Suprapubic skin (tissue), 4 donors: ENCODE measurements around the gene KCNG1. TPM values are rescaled to one million over a fixed set of nuclear protein-coding genes. Genes with fewer than 3 reads are reported as not detected.

ENCODE experiments used
- DNase-seq, 2 donors: peaks; one replicate each; pipeline ENCODE4 v3.0.0-alpha.2; 2019; ENCODE audit warnings: low spot score in 2 of 2
- H3K27ac ChIP-seq: fragments of 200-600 bp; sonication (generic); one replicate; pipeline ENCODE4 v1.5.1; 2019
- H3K27me3 ChIP-seq: fragments of 200-600 bp; sonication (generic); one replicate; pipeline ENCODE4 v1.5.1; 2019
- H3K36me3 ChIP-seq: fragments of 200-600 bp; sonication (generic); one replicate; pipeline ENCODE4 v1.5.1; 2019
- H3K4me1 ChIP-seq: fragments of 200-600 bp; sonication (generic); one replicate; pipeline ENCODE4 v1.5.1; 2019
- H3K4me3 ChIP-seq: fragments of 200-600 bp; sonication (generic); one replicate; pipeline ENCODE4 v1.5.1; 2019; ENCODE audit warnings: mild to moderate bottlenecking
- H3K9me3 ChIP-seq: fragments of 200-600 bp; sonication (generic); one replicate; pipeline ENCODE4 v1.5.1; 2019
- EP300 ChIP-seq: sonication (generic); formaldehyde crosslinking; IDR thresholded peaks from one replicate; pipeline ENCODE4 v1.6.1; 2017; ENCODE audit warnings: antibody characterized with exemption
- POLR2A ChIP-seq, 2 donors: fragments of 450-650 bp; IDR thresholded peaks; one replicate each; pipeline ENCODE4 v1.6.1; 2017; ENCODE audit warnings: antibody characterized with exemption in 2 of 2, mild to moderate bottlenecking in 2 of 2, moderate library complexity in 2 of 2
- POLR2AphosphoS5 ChIP-seq, 3 donors: sonication (generic); formaldehyde crosslinking; IDR thresholded peaks; one replicate each; pipeline ENCODE4 v1.6.1; 2017; ENCODE audit warnings: antibody characterized with exemption in 3 of 3
- WGBS: methylation state at CpG from one replicate; pipeline ENCODE4 v1.1.5; 2018; 5-methylcytosine and 5-hydroxymethylcytosine counted together
- total RNA-seq, 4 donors: library from RNA; depleted of rRNA; stranded (reverse); fragments of >200 nt; gene quantifications; one replicate each; pipeline ENCODE4 v1.1.0, GENCODE V29; 2016
- TF ChIP-seq, protein P1 (sequence below), 2 donors: fragments of 200-600 bp in 1 of 2; fragments of 450-650 bp in 1 of 2; sonication (generic) in 1 of 2; IDR thresholded peaks; one replicate each; pipeline ENCODE4 v1.5.1; 2016 to 2019; ENCODE audit warnings: antibody characterized with exemption in 2 of 2, mild to moderate bottlenecking in 1 of 2, moderate library complexity in 1 of 2

KCNG1 gene
- total RNA-seq, 4 donors from 2014 or later = 0.26 to 1.2 (median 1.0) TPM

DNA sequence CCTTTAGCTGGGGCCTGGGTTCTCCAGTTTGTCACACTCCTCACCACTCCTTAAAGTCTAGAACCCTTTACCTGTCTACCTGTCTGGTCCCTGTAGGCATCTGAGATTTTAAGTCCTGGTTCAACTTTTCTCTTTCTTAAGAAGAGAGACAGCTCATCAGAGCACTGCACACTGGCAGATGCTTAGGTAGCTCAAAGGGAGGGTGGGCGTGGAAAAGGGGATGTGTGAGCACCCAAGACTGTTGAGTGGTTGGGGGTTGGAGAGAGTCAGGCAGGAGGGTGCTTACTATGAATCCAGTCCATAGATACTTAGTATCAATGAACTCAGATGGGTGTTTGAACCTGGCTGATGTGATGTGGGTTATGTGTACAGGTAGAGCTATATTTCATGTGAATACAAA lies 6.6 kb upstream of the KCNG1 start:
- no peaks in the 10 kb centered on the region for H3K36me3 ChIP-seq
- no peak overlapping the region for H3K27ac ChIP-seq
- no peaks in the 10 kb centered on the region for H3K9me3 ChIP-seq
- no peak for TF ChIP-seq EP300
- no peak for TF ChIP-seq POLR2AphosphoS5 (IDR thresholded peaks at IDR 0.05)
- H3K27me3 ChIP-seq = peaks cover 73% of the 10 kb centered on the region
- no peak overlapping the region for H3K4me3 ChIP-seq
- H3K4me1 ChIP-seq = no peaks in the 10 kb centered on the region
- 82% methylated on average over 1 of the region's 1 CpG for WGBS
- DNase-seq = no peak

DNA sequence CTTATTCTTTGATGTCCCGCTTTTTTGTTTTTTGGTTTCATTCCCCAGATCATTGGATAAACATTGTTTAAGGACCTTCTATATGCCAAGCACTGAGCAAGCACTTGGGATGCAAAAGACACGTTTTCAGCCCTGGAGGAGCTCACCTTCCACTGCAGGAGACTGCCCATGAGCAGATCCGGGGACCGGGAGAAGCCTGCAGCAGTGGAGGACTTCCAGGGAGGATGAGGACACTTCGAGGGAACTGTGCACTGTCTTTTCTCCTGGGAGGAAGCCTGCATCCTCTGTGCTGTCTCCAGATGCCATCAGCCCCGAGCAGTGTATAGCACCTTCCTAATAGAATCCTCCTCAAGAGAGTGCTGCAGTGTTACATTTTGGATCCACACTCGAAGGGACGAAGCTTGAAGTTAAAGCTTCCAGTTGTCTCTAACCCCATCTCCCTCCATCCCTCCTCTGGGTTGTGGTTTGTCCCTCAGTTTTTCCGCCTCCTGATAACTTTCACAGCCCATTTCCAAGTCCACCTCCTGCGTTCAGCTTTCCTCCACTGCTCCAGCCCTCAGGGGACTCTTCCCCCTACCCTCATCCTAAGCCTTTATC lies 5.8 kb upstream of the KCNG1 start:
- Histone ChIP-seq H3K4me3 (no peak overlapping the region), H3K36me3 (no peaks in the 10 kb centered on the region), H3K27ac (no peak overlapping the region), H3K27me3 (peaks cover 81% of the 10 kb centered on the region), H3K4me1 (peaks cover 3% of the 10 kb centered on the region), H3K9me3 (no peaks in the 10 kb centered on the region)
- TF ChIP-seq, protein P1, sequence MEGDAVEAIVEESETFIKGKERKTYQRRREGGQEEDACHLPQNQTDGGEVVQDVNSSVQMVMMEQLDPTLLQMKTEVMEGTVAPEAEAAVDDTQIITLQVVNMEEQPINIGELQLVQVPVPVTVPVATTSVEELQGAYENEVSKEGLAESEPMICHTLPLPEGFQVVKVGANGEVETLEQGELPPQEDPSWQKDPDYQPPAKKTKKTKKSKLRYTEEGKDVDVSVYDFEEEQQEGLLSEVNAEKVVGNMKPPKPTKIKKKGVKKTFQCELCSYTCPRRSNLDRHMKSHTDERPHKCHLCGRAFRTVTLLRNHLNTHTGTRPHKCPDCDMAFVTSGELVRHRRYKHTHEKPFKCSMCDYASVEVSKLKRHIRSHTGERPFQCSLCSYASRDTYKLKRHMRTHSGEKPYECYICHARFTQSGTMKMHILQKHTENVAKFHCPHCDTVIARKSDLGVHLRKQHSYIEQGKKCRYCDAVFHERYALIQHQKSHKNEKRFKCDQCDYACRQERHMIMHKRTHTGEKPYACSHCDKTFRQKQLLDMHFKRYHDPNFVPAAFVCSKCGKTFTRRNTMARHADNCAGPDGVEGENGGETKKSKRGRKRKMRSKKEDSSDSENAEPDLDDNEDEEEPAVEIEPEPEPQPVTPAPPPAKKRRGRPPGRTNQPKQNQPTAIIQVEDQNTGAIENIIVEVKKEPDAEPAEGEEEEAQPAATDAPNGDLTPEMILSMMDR (IDR thresholded peaks at IDR 0.05) = no peak
- no peak for TF ChIP-seq EP300
- TF ChIP-seq POLR2A (IDR thresholded peaks at IDR 0.05) = no peak
- no peak for TF ChIP-seq POLR2AphosphoS5 (IDR thresholded peaks at IDR 0.05)
- DNase-seq = no peak
- 28% methylated on average over 9 of the region's 10 CpGs for WGBS

DNA sequence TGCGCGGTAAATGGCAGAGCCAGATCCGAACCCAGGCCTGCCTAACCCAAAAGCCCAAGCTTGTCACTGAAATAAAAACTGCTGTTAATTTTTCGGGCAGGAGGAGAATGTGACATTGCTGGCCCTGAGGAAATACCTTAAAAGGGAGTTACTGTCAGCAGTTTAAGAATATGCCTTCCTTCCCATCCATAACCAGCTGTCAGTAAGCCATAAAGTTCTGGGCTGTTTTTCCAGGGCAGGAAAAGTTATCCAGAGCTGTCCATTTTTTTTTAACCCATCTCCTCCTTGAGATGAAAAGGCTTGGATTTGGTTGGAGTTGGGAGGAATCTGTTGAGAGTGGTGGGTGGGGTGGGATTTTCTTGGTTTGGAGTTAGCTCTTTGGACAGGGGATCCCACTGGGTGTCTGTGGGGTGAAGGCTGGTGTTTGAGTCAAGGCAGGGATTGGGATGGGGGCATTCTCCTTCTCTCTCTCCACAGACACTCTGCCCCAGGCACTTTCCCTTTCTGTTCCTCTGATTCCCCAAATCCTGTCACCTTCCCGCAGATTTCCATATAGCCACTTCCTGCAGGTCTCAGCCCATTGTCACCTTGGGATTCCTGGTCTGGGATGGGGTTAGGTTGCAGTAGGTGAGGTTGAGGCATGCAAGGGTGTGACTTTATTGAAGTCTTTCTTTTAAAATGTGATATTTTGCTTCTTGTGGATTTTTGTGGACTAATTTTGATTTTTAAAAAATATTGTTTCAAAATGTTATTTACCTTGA lies 4.3 kb upstream of the KCNG1 start:
- 69% methylated on average over 5 of the region's 5 CpGs for WGBS
- no peak for TF ChIP-seq POLR2AphosphoS5 (IDR thresholded peaks at IDR 0.05)
- no peak for TF ChIP-seq EP300
- TF ChIP-seq, protein P1 (IDR thresholded peaks at IDR 0.05) = no peak
- TF ChIP-seq POLR2A (IDR thresholded peaks at IDR 0.05) = no peak
- H3K36me3 ChIP-seq = no peaks in the 10 kb centered on the region
- DNase-seq = no peak
- peaks cover 91% of the 10 kb centered on the region for H3K27me3 ChIP-seq
- no peak overlapping the region for H3K27ac ChIP-seq
- no peaks in the 10 kb centered on the region for H3K9me3 ChIP-seq
- no peak overlapping the region for H3K4me3 ChIP-seq
- peaks cover 18% of the 10 kb centered on the region for H3K4me1 ChIP-seq

DNA sequence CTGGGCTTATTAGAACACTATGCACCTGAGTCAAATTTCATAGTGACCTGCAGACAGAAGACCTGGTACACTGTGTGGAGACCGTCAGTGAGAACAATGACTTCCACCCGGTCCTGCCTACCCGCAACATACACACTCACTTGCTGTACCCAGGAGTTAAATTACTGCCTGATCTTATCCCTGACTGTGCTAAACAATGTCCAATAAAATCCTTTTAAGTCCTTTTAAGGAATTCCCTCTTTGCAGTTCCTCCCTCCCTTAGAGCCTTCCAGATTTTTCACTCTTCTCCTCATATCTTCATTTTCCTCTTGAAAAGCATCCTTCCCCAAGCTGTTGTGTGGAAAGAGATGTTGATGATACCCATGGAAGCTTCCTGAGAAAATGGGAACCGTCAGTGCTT lies 3.4 kb upstream of the KCNG1 start:
- H3K4me3 ChIP-seq = no peak overlapping the region
- no peak for TF ChIP-seq POLR2AphosphoS5 (IDR thresholded peaks at IDR 0.05)
- no peak for TF ChIP-seq EP300
- TF ChIP-seq POLR2A (IDR thresholded peaks at IDR 0.05) = no peak
- TF ChIP-seq, protein P1 (IDR thresholded peaks at IDR 0.05) = no peak
- no peaks in the 10 kb centered on the region for H3K9me3 ChIP-seq
- WGBS = 63% methylated on average over 4 of the region's 4 CpGs
- peaks cover 19% of the 10 kb centered on the region for H3K4me1 ChIP-seq
- peaks cover 91% of the 10 kb centered on the region for H3K27me3 ChIP-seq
- no peak for DNase-seq
- H3K27ac ChIP-seq = no peak overlapping the region
- no peaks in the 10 kb centered on the region for H3K36me3 ChIP-seq

DNA sequence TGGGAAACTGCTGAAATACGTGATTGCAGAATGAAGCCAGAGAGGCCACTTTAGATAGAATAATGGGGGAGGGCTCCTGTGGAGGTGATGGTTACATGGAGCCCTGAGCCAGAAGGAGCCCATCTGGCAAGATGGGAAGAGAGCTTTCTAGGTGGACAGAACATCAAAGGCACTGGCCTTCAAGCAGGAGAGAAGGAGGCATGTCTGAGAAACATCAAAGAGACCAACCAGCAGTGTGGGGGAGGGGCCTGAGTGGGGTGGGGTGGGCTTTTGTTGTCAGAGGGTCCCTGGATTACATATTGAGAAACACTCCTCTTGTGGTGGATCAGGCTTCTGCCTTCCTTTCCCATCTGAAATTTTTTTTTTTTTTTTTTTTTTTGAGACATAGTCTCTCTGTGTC lies 1.9 kb upstream of the KCNG1 start:
- DNase-seq = no peak
- peaks cover 84% of the 10 kb centered on the region for H3K27me3 ChIP-seq
- no peak overlapping the region for H3K4me3 ChIP-seq
- peaks cover 19% of the 10 kb centered on the region for H3K4me1 ChIP-seq
- 71% methylated on average over 1 of the region's 1 CpG for WGBS
- H3K36me3 ChIP-seq = no peaks in the 10 kb centered on the region
- no peaks in the 10 kb centered on the region for H3K9me3 ChIP-seq
- no peak overlapping the region for H3K27ac ChIP-seq
- no peak for TF ChIP-seq POLR2AphosphoS5 (IDR thresholded peaks at IDR 0.05)
- no peak for TF ChIP-seq POLR2A (IDR thresholded peaks at IDR 0.05)
- no peak for TF ChIP-seq EP300
- TF ChIP-seq, protein P1 (IDR thresholded peaks at IDR 0.05) = no peak
